K562 (cell line): ENCODE data around the gene NR1H2. TPM values are rescaled to one million over a fixed set of nuclear protein-coding genes. Genes with fewer than 3 reads are reported as not detected.

ENCODE experiments used
- ETV5 ChIP-seq: sonication (generic); formaldehyde crosslinking; IDR thresholded peaks from 2 replicates; pipeline ENCODE4 v1.4.0; 2020; ENCODE audit warnings: low read depth, mild to moderate bottlenecking, missing genetic modification reagents
- ETV6 ChIP-seq, 3 experiments: fragments of 150-350 bp in 1 of 3; sonication (generic) in 1 of 3; formaldehyde crosslinking in 1 of 3; IDR thresholded peaks; 2 replicates each; pipeline versions ENCODE4 v1.6.1 to v1.8.0; 2014 to 2022; ENCODE audit warnings: borderline replicate concordance in 2 of 3, low read depth in 2 of 3, antibody characterized with exemption in 1 of 3, low read length in 1 of 3, mild to moderate bottlenecking in 1 of 3, missing genetic modification reagents in 1 of 3
- FOXJ3 ChIP-seq: sonication (generic); formaldehyde crosslinking; IDR thresholded peaks from 2 replicates; pipeline ENCODE4 v1.4.0; 2020; ENCODE audit warnings: mild to moderate bottlenecking, missing genetic modification reagents
- NUFIP1 ChIP-seq: fragments of 450-650 bp; IDR thresholded peaks from 2 replicates; pipeline ENCODE4 v1.6.1; 2018; ENCODE audit not compliant: partially characterized antibody
- POLR2AphosphoS5 ChIP-seq: IDR thresholded peaks from 2 replicates; pipeline ENCODE4 v1.6.1; 2011; ENCODE audit warnings: mild to moderate bottlenecking, low read depth, low read length, moderate library complexity; ENCODE audit not compliant: control insufficient read depth, insufficient read depth
- SMAD4 ChIP-seq: fragments of 250-450 bp; sonication (Bioruptor Pico); conservative IDR thresholded peaks from 2 replicates; pipeline ENCODE4 v1.8.0; 2021; ENCODE audit warnings: inconsistent platforms, mild to moderate bottlenecking, moderate library complexity
- ZNF197 ChIP-seq: fragments of 200-800 bp; sonication (Bioruptor generic); IDR thresholded peaks from 2 replicates; pipeline ENCODE4 v1.6.1; 2016; ENCODE audit warnings: low read depth, missing genetic modification characterization, missing compliant biosample characterization
- ZNF239 ChIP-seq: fragments of 250-450 bp; sonication (Bioruptor Pico); IDR thresholded peaks from 2 replicates; pipeline ENCODE4 v1.4.0; 2020; ENCODE audit warnings: mild to moderate bottlenecking
- ZNF445 ChIP-seq: fragments of 250-450 bp; sonication (Bioruptor Pico); IDR thresholded peaks from 2 replicates; pipeline ENCODE4 v1.4.0; 2020; ENCODE audit warnings: low read depth, mild to moderate bottlenecking, moderate library complexity
- polyA plus RNA-seq, 8 experiments: library from polyadenylated mRNA; depleted of rRNA in 4 of 8; stranded (reverse) in 5 of 8; unstranded in 3 of 8; fragments of >200 nt; fragmentation: Nextera tagmentation in 2 of 8; fragmentation: Illumina TruSeq in 1 of 8; extraction: Ambion mirVana in 2 of 8; extraction: Trizol in 1 of 8; gene quantifications; 2 replicates each; pipeline versions ENCODE4 v1.2.1 to v1.2.3, GENCODE V29; 2011 to 2014; ENCODE audit warnings: inconsistent platforms in 1 of 8, missing spikeins in 1 of 8
- total RNA-seq, 7 experiments: library from RNA; depleted of rRNA in 6 of 7; stranded (reverse); fragments of >200 nt in 6 of 7; fragmentation: Illumina TruSeq in 2 of 7; extraction: Trizol in 2 of 7; gene quantifications; 2 replicates each; pipeline versions ENCODE4 v1.2.1 to v1.2.3, GENCODE V29; 2011 to 2021; ENCODE audit warnings: low replicate concordance in 1 of 7
- TF ChIP-seq, protein P1 (sequence below): IDR thresholded peaks from 2 replicates; pipeline ENCODE4 v1.6.1; 2012; ENCODE audit warnings: low read depth, low read length, improper control_type of control experiment, borderline replicate concordance
- TF ChIP-seq, protein P2 (sequence below): fragments of 250-450 bp; sonication (Bioruptor Pico); IDR thresholded peaks from 2 replicates; pipeline ENCODE4 v1.8.0; 2021; ENCODE audit warnings: moderate library complexity, mild to moderate bottlenecking, inconsistent platforms
- TF ChIP-seq, protein P3 (sequence below): sonication (generic); formaldehyde crosslinking; IDR thresholded peaks from 2 replicates; pipeline ENCODE4 v1.8.1; 2023; ENCODE audit warnings: missing genetic modification reagents, mild to moderate bottlenecking, borderline replicate concordance
- TF ChIP-seq, protein P4 (sequence below): fragments of 450-650 bp; IDR thresholded peaks from 2 replicates; pipeline ENCODE4 v1.6.1; 2016
- TF ChIP-seq, protein P5 (sequence below): sonication (generic); formaldehyde crosslinking; IDR thresholded peaks from 2 replicates; pipeline ENCODE4 v1.8.1; 2022; ENCODE audit warnings: missing genetic modification reagents

The NR1H2 gene
- total and polyA plus RNA-seq, 9 of the 15 experiments (the other 6 are each of a cell fraction or from before 2014, with no cell fraction given), result 0.11 to 73.8 (median 24.0) TPM

- TF ChIP-seq ETV6 (IDR thresholded peaks at IDR 0.05; ENCODE audit: borderline replicate concordance in 1 of 2, low read depth in 2 of 2, low read length in 1 of 2), result no peak
- TF ChIP-seq ETV6 (CRISPR knock-in tag; IDR thresholded peaks at IDR 0.05; ENCODE audit: borderline replicate concordance), result no peak
- TF ChIP-seq ETV5 (CRISPR knock-in tag), result no peak
- TF ChIP-seq ZNF445 (CRISPR knock-in tag), result no peak
- no peak; the same call in 1 of the 2 replicates for TF ChIP-seq SMAD4
- no peak for TF ChIP-seq POLR2AphosphoS5
- TF ChIP-seq, protein P1, sequence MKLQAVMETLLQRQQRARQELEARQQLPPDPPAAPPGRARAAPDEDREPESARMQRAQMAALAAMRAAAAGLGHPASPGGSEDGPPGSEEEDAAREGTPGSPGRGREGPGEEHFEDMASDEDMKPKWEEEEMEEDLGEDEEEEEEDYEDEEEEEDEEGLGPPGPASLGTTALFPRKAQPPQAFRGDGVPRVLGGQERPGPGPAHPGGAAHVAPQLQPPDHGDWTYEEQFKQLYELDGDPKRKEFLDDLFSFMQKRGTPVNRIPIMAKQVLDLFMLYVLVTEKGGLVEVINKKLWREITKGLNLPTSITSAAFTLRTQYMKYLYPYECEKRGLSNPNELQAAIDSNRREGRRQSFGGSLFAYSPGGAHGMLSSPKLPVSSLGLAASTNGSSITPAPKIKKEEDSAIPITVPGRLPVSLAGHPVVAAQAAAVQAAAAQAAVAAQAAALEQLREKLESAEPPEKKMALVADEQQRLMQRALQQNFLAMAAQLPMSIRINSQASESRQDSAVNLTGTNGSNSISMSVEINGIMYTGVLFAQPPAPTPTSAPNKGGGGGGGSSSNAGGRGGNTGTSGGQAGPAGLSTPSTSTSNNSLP, result no peak
- TF ChIP-seq, protein P2, sequence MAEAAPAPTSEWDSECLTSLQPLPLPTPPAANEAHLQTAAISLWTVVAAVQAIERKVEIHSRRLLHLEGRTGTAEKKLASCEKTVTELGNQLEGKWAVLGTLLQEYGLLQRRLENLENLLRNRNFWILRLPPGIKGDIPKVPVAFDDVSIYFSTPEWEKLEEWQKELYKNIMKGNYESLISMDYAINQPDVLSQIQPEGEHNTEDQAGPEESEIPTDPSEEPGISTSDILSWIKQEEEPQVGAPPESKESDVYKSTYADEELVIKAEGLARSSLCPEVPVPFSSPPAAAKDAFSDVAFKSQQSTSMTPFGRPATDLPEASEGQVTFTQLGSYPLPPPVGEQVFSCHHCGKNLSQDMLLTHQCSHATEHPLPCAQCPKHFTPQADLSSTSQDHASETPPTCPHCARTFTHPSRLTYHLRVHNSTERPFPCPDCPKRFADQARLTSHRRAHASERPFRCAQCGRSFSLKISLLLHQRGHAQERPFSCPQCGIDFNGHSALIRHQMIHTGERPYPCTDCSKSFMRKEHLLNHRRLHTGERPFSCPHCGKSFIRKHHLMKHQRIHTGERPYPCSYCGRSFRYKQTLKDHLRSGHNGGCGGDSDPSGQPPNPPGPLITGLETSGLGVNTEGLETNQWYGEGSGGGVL (CRISPR knock-in tag), result no peak
- TF ChIP-seq, protein P3, sequence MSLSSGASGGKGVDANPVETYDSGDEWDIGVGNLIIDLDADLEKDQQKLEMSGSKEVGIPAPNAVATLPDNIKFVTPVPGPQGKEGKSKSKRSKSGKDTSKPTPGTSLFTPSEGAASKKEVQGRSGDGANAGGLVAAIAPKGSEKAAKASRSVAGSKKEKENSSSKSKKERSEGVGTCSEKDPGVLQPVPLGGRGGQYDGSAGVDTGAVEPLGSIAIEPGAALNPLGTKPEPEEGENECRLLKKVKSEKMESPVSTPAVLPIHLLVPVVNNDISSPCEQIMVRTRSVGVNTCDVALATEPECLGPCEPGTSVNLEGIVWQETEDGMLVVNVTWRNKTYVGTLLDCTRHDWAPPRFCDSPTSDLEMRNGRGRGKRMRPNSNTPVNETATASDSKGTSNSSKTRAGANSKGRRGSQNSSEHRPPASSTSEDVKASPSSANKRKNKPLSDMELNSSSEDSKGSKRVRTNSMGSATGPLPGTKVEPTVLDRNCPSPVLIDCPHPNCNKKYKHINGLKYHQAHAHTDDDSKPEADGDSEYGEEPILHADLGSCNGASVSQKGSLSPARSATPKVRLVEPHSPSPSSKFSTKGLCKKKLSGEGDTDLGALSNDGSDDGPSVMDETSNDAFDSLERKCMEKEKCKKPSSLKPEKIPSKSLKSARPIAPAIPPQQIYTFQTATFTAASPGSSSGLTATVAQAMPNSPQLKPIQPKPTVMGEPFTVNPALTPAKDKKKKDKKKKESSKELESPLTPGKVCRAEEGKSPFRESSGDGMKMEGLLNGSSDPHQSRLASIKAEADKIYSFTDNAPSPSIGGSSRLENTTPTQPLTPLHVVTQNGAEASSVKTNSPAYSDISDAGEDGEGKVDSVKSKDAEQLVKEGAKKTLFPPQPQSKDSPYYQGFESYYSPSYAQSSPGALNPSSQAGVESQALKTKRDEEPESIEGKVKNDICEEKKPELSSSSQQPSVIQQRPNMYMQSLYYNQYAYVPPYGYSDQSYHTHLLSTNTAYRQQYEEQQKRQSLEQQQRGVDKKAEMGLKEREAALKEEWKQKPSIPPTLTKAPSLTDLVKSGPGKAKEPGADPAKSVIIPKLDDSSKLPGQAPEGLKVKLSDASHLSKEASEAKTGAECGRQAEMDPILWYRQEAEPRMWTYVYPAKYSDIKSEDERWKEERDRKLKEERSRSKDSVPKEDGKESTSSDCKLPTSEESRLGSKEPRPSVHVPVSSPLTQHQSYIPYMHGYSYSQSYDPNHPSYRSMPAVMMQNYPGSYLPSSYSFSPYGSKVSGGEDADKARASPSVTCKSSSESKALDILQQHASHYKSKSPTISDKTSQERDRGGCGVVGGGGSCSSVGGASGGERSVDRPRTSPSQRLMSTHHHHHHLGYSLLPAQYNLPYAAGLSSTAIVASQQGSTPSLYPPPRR, result no peak
- TF ChIP-seq, protein P4, sequence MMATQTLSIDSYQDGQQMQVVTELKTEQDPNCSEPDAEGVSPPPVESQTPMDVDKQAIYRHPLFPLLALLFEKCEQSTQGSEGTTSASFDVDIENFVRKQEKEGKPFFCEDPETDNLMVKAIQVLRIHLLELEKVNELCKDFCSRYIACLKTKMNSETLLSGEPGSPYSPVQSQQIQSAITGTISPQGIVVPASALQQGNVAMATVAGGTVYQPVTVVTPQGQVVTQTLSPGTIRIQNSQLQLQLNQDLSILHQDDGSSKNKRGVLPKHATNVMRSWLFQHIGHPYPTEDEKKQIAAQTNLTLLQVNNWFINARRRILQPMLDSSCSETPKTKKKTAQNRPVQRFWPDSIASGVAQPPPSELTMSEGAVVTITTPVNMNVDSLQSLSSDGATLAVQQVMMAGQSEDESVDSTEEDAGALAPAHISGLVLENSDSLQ, result no peak
- TF ChIP-seq ZNF239 (CRISPR knock-in tag), result no peak
- TF ChIP-seq ZNF197 (CRISPR knock-in tag), result no peak
- TF ChIP-seq, protein P5, sequence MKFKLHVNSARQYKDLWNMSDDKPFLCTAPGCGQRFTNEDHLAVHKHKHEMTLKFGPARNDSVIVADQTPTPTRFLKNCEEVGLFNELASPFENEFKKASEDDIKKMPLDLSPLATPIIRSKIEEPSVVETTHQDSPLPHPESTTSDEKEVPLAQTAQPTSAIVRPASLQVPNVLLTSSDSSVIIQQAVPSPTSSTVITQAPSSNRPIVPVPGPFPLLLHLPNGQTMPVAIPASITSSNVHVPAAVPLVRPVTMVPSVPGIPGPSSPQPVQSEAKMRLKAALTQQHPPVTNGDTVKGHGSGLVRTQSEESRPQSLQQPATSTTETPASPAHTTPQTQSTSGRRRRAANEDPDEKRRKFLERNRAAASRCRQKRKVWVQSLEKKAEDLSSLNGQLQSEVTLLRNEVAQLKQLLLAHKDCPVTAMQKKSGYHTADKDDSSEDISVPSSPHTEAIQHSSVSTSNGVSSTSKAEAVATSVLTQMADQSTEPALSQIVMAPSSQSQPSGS, result no peak
- TF ChIP-seq FOXJ3 (CRISPR knock-in tag), result no peak
- TF ChIP-seq NUFIP1, result no peak
Observed at GRCh38 chr19:50368649-50369570, 7.3 kb upstream of the NR1H2 start (continued).
